Activated CD4-positive, alpha-beta T cell treated with anti-CD3 and anti-CD28 coated beads, Interleukin-2, amount 50 U/mL, for 48 hours (primary cell): ENCODE data around the gene TSPAN18.
A peak's percentile ranks its signal among the peaks of the same experiment; 100 is the strongest.

Source experiments
- DNase-seq, 2 experiments: peaks; one replicate each; pipeline ENCODE4 v3.0.0-alpha.2; 2020

The TSPAN18 gene, protein sequence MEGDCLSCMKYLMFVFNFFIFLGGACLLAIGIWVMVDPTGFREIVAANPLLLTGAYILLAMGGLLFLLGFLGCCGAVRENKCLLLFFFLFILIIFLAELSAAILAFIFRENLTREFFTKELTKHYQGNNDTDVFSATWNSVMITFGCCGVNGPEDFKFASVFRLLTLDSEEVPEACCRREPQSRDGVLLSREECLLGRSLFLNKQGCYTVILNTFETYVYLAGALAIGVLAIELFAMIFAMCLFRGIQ

DNA sequence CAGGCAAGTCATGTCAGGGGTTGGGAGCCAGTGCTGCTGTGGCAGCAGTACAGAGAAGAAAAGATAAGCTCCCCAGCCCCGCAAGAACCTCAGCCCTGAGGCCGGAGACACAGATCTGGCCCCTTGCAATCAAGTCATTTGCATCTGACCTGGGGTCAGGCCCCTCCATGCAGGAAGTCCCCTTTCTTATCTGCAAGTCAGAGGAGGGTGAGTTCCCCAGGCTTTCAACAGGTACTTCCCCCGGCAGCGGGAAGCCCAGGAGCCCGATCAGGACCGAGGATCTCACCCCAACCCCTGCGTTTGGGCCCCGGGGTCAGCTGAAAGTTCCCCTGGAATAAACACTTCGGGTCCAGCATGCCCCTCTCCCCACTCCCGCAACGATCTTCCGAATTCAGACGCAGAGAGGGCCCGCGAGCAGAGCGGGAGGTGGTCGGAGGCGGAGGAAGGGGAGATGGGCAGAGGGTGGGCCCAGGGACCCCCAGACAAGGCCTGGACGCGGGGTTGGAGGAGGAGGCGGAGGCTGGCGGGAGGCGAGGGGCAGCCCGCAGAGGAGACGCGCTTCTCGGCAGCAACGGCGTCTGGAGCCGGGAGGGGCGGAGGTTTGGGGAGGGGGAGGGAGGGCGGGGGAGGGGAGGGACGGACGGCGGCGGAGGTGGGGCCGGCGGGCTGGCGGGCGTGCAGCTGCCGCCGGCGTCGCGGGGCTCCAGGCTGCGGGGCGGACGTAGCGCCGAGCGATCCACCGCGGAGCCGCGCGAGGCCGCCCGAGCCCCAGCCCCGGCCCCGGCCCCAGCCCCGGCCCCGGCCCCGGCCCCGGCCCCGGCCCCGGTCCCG is at the start of gene TSPAN18:
TSPAN18 (plus strand) TSS at position 680 of the 831 bp plus-strand sequence. CDS start 179,455 bp downstream, outside the sequence.
- DNase-seq: peak; percentile 26 to 39

DNA sequence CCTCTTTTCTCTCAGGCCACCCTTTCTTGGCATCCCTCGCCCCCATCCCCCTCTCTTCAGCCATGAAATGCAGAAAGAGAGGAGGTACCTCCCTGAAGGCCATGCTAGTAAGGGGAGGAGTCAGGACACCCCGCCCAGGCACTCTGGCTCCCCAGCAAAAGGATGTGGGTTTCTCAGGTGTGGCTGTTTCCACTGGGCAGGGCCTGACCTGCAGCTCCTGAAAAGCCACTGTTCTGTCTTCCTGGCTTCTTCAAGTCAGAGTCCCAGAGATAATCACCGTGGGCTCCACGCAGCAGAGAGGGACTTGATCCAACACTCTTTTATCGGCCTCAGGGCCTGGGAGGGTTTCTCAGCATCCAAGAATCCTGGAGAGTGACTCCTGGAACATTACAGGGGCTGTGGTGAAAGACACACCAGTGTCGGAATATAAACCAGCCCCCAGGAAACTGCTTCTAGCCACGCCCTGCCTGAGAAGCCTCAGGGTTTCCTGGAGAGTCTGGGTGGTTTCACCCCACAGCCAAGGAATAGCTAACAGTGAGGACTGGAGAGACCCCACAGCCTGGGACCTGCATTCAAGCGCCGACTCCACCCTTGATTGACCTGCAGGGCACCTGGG is 45.7 kb upstream of the TSPAN18 start:
- peak; percentile 56 to 60 for DNase-seq

DNA sequence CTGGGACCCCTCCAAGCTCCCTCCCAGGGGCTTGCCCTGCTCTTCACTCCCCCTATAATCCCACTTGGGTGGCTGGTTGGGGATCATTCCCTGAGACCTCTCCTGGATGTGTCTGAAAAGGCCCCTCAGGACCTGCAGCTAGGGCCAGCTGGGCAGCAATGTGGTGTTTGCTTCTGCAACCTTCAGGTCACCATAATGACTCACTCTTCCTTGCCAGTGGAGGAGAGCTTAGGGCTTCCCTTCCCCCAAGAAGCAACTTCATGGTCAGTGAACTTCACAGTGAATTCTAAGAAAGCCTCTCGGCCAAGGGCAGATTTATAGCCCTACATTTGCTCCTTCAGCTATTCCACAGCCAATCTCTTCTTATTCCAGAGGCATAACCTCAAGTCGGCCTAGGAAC is 45.1 kb upstream of the TSPAN18 start:
- no peak for DNase-seq

DNA sequence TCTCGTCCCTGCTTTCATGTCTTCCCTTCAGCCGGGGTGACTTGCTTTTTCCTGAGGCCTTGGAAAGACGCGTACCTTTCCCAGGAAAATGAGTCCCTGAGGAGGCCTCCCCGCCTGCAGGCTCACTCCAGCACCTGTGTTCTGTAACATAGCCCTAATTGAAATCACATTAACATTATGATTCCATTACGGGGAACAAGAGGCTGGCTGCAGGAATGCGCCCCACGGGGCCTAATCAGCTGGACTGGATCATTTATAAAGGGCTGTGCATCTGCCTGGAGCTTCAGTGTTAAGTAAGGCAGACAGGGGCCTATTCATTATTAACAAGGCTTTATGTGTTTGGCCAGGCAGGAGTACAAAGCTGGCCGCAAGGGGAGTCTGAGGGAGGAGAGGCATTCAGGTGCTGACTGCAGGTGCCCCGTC is 41.9 kb upstream of the TSPAN18 start:
- DNase-seq: no peak

DNA sequence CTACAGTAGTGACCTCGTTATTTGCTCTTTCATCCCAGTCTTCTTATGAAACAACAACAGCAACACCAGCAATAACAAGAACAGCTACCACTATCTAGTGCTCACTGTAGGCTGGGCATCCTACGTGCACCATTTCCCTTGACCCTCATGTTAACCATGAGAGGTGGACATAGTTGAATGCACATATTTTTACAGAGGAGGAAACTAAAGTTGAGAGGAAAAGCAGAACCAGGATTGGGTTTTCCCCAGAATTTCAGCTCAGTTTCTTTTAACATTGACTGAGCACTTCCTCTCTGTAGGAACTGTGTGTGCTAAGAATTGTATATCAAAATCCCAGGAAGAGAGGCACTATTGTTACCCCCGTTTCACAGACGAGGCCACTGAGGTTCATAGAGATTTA is 39.4 kb upstream of the TSPAN18 start:
- no peak for DNase-seq

DNA sequence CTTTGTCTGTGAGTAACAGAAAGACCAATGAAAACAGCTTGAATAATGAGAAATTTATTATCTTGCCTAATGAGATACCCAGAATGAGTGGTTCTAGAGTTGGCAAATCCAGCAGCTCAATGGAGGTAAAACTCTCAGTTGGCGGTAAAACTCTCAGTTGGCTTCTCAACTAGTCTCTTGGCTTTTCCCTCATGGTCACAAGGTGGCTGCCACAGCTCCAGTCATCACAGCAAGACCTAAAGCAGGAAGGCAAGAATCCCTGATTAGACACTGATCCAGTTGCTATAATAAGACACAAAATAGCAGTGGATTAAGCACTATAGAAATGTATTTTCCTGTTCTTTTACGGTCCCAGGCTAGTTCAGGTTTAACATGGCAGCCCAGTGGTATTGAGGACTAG is 37.5 kb upstream of the TSPAN18 start:
- no peak for DNase-seq

DNA sequence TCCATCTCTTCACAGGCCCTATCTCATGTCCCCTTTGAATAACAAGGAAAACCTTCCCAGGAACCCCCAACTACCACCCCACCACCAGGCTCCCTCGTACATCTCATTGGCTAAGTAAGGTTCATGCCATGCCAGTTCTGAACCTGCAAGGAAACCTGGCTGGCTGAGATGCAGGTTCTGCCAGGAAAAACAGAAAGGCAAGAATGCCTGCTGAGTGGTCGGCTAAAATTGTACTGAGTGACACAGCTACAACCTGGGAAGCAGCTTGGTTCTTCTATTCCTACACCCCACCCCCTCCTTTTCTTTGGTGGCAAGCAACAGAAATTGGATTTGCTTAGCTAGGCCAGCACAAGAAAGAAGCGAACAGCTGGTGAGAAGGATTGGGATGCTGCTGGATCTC is 36.1 kb upstream of the TSPAN18 start:
- DNase-seq: no peak

DNA sequence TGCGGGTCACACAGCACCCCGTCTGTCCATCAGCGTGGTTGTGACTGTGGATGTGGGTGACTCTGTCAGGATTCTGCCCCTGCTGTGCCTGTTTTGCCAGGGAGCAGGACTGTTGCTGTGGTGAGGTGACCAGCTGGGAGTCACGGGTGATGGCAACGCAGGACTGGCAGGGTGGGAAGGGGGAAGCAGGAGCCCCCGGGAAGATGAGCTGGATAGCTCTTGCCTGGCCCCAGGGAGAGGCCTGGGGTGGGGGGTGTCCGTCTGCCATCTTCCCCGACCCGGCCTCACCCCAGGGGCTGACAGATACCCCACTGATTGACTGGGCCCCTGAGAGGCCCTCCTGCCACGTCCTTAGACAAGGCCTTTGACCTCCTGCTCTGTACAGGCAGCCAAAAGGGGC is 34.3 kb upstream of the TSPAN18 start:
- no peak for DNase-seq

DNA sequence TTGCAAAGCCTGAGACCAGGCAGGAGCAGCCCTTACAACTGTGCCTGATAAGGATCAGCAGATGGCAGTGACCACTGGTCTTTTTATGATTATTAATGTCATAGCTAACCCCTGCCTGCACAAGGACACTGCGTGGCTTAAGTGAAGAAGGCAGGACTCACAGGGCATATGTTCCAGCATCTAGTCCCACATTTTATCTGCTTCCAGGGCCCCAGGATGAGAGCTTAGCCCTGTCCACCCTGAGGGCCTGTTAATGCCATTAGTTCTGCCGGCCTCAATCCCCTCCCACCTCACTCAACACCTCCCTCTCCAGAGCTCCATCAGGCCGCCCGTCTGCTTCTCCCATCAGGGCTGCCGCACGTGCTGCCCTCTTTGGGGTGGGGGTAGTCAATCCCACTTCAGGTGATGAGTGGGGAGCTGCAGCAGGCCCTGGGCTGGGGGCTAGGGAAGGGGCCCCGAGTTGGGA is 33.1 kb upstream of the TSPAN18 start:
- DNase-seq: no peak

DNA sequence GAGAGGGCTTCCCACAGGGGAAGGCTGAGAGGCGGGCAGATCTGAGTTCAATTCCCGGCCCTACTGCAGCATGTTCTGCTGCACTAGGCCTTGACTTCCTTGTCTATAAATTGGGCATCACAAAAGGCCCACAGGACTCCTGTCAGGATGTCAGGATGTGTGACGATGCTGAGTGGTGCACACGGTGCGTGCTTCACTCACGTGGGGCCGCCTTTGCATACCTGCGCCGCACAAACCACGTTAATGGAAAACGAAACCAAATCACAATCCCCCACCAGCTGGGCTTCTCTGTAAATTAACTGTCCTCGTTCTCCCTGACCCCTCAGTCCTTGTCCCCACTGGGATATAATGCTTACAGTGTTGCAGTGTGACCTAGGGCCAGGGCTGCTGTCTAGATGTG is 32.3 kb upstream of the TSPAN18 start:
- DNase-seq: no peak

DNA sequence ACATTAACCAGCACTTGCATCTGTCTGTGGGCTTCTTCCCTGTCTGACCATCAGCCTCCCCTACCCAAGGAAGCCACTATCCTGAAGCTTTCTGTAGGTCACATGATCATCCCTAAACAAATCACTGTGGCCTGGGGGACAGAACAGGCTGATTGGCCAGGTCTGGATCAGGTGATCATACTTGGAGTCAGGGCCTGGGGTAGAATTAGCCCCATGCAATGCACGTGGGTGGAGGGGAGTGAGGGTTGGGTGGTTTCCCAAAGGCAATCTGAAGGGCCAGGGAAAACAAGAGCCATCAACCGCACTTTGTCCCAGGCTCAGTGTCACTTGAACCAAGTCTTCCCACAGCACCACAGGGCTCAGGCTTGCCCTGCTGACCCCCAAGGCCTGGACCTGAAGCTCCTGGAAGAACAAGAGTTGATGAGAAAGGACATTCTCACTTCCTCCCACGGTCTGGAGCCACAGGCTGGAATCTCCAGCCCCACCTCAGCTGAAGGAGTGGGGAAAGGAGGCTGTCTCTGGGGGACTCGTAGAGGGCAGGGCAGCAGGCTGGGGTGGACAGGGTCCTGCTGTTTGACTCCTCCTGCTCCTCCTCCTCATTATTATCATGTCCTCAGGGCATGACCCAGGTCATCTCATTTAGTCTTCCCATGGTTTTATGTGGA is 31.5 kb upstream of the TSPAN18 start:
- no peak for DNase-seq

DNA sequence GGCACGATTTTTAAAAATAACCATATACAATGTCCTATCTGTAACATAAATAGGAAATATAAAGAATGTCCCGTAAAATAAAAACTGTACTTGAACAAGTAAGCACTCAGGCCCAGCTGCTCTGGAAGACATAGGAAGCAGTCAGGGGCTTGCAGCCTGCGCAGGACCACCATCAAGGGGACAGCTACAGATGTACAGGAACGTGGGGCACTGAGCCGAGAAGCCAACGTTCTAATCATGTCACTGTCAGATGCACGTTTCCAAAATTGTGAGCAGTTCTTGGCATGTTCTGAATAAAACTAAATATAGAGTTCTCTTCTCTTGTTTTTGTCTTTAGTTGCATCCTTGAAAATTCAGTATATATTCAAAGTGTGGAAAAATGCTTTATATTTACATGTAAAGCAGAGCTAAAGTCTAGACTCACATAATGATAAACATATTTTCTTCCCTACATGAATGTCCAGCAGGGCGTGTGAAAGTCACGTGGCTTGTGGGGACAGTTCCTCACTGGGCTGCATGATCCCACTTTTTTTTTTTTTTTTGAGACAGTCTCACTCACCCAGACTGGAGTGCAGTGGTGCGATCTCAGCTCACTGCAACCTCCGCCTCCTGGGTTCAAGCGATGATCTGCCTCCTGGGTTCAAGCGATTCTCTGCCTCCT is 28.4 kb upstream of the TSPAN18 start:
- no peak for DNase-seq

DNA sequence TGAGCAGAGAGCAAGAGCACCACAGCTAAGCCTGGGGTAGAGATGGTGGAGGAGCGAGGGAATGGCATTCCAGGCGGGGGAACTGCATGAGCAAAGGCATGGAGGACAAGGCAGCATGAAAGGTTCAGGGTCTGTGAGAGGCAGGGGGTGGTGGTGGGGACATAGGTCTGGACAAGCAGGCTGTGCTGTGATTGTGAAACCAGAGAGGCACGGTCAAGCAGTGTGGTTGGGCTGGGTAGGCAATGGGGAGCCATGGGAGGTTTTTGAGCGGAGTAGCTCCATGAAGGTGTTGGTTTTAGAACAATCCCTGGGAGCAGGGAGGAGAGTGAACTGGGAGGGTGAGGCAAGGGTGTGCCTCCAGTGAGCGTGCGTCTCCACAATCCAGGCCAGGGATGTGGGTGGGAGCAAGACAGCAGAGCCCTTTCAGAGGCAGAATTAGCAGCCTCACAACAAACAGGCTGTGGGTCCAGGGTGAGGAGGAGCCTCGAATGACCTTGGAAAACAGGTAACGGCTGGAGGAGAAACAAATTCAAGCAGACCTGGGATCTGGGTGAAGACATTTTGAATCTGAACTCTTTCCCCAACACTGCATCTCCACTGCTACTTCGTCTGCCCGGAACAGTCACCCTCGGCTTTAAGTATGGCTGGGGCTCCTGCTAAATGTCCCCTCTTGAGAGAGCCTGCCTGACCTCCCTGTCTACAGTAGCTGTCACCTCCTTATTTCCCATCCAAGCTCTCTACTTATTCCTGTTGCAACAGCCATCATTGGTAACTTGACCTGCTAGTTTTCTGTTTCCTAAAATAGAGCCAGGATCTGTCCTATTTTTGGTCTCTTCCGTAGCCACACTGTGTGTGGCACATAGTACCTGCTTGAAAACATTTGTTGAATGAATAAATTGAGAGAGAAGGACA is 27.0 kb upstream of the TSPAN18 start:
- no peak for DNase-seq

DNA sequence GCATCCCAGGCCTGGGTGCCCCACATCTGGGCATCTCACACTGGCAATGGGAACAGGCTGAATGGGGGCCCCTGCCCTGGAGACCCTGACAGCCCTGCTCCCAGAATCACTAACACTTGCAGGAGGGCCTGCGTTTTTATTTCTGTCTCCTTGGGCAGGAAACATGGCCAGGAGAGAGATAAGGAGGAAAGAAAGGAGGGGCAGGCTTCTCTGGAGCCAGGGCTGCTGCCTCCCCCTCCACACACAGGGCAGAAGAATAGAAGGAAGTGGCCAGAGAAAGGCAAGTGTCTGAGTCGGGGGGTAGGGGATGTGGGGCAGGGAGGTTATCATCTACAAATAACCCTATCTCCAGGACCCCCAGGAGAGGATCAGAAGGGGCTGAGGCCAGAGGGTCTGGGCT is 25.5 kb upstream of the TSPAN18 start:
- no peak for DNase-seq

DNA sequence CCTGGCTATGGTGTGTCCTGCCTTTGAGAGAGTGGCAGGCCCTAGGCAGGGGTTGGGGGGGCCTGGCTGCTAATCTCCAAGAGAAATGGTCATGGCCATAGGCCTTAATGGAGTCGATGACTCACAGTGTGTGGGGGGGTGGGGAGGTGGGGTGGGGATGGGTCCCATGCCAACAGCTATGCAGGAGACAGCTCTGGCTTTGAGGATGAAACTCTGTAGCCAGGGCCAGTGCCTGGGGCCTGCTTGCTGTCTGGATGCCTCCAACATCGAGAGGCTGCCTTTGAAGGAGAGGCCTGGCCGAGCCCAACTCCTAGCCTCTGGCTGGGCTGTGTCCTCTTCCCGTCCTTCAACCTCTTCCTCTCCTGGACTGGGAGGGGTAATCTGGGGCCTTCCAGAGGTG is 23.9 kb upstream of the TSPAN18 start:
- no peak for DNase-seq

DNA sequence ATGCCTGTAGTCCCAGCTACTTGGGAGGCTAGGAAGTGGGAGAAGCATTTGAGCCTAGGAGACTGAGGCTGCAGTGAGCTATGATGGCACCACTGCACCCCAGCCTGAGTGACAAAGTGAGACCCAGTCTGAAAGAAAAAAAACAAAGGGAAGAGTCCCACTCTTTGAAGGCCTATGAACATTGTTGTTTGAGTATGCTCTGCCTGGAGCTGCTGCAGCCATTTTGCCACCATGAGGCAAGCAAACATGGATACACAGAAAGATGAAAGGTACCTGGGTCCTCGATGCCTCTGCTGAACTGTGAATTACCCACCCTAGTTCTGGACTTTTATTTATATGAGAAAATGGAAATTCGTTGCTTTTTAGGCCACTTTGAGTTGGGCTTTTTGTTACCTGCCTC is 19.7 kb upstream of the TSPAN18 start:
- DNase-seq: no peak

DNA sequence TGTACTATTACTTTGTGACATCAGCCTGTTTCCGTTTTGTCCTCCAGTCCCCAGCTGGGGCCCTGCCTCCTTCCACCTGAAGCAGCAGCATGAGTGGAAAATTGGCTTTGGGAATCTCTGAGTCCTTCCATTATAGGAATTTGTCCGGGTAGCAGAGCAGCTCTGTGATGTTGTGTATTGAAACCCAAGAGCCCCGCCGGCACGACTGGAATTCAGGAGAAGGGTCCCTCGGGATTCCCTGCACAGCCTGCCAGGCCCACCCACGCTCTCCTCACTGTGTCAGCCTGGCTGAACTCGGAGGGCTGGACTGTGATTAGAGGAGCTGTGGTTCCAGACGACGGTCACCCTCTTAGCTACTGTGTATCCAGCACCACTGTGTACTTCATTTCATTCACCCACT is 18.8 kb upstream of the TSPAN18 start:
- no peak for DNase-seq

DNA sequence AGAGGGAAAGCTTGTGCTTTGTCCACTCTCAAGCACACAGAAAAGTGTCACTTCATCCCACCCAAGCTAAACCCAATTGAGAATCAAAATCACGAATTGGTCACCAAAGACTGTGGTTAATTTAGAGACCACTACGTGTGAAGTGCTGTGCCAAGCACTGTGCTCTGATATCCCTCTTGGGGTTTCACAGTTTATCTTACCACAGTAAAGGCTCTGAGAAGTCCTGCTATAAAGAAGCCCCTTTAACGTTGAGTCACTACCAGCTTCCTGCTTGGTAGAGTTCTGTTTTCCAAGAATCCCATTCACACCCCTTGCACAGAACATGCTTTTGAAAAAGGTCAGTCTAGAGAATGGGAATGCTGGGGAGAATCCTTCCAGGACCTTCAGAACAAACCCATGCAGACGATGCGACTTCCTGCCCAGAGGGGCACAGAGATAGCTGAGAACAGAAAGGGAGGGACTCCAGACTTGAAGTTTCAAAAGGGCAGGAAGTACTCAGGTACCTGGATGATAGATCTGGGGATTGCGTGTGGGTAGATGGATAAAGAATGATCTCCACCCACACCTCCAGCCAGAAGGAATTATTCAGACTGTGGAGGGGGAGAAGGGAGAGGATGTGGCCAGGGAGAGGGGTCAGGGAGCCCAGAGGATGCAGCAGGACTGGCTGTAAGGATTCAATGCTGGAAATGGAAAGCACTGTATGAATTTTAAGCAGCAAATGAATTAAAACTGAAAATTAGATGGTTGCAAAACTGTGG is 18.1 kb upstream of the TSPAN18 start:
- DNase-seq: no peak

DNA sequence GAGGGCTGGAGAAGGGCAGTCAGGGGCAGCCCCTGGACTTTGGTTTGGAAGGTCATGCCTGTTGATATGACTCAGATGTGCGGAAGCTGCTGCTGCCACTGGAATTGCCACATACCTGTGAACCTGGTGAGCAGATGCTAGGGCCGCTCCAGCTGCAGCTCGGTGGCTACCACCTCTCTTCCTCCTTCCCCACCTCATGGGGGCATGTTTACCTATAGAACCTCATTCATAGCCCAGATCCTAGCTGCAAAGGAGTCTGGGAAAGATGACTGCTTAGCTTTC is 17.5 kb upstream of the TSPAN18 start:
- DNase-seq: no peak

DNA sequence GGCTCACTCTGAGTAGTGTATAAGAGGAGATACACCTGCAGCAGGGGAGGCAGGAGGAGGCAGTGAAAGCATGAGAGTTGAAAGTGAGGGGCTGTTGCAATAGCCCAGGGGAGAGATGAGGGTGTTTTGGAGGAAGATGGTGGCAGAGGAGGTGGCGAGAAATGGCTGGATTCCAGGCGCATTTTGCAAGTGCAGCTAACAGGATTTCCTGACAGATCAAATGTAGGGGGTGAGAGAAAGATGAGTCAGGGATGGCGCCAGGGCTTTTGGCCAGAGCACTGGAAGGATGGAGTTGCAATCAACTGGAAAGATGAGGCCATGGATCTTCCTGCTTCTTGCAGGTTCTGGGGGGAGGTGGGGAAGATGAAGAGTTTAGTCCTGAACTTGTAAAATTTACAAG is 16.8 kb upstream of the TSPAN18 start:
- no peak for DNase-seq

DNA sequence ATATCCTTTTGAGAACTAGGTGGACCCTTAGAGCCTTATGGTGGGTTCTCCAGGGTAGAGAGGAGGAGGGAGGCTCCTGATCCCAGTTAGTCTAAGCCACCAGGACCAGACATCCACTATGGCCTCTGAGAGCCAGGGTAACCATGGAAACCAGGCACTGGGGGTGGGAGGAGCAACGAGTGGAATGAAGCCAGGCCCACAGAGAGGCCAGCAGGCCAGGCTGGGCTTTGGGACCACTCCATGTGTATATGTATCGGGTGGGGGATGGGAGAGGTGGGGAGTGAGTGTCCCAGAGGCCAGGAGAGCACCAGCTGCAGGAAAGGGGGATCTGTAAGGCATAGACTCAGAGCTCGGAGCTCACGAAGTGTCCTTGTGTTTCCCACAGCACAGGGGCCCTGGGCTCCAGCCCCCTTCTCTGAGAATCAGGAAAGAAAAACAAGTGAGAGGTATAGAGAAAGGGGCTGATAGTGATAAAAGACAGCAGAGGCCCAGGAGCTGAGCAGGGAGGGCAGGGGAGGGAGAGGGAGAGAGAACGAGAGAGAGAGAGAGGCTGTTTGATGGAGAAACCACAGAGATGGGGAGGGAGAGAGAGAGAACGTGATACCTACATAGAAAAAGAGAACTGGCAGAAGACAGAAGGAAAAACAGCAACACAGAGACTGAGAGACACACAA is 15.5 kb upstream of the TSPAN18 start:
- DNase-seq: no peak
